Panc1 (cell line): ENCODE results near the gene STAU1.

Experiments
- POLR2AphosphoS5 ChIP-seq: IDR thresholded peaks from 2 replicates; pipeline ENCODE4 v1.6.1; 2012; ENCODE audit warnings: mild to moderate bottlenecking, low read depth, low read length, moderate library complexity
- SIN3A ChIP-seq: IDR thresholded peaks from 2 replicates; pipeline ENCODE4 v1.6.1; 2012; ENCODE audit warnings: low read depth, mild to moderate bottlenecking, low read length, moderate library complexity, borderline replicate concordance; ENCODE audit not compliant: insufficient read depth
- TCF7L2 ChIP-seq: IDR thresholded peaks from 2 replicates; pipeline ENCODE4 v1.6.1; 2011; ENCODE audit warnings: mild to moderate bottlenecking, low read depth, low read length, inconsistent platforms
- TF ChIP-seq, protein P1 (sequence below): fragments of 450-650 bp; IDR thresholded peaks from 2 replicates; pipeline ENCODE4 v1.5.1; 2017; ENCODE audit warnings: mild to moderate bottlenecking
- TF ChIP-seq, protein P2 (sequence below), 2 experiments: IDR thresholded peaks; 2 replicates each; pipeline ENCODE4 v1.6.1; 2011 to 2012; ENCODE audit warnings: low read depth in 2 of 2, control low read depth in 1 of 2, low read length in 1 of 2, mild to moderate bottlenecking in 1 of 2, moderate library complexity in 1 of 2; ENCODE audit not compliant: insufficient read depth in 1 of 2

DNA sequence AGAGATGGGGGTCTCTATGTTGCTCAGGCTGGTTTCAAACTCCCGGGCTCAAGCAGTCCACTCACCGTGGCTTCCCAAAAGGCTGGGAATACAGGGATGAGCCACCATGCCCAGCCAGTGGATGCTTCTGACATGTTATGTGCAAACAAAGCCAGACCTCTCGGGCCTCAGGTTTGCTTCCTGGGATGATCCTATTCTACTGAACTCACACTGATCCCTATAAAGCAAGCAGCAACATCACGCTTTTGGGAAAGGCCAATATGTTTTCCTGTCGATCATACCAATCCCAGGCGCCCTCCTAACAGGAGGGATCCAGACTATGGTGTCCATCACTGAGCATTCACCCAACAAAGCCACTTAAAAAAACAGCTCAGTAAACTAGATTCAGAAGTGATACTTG, 81.8 kb downstream of the STAU1 start:
- TF ChIP-seq, protein P1, sequence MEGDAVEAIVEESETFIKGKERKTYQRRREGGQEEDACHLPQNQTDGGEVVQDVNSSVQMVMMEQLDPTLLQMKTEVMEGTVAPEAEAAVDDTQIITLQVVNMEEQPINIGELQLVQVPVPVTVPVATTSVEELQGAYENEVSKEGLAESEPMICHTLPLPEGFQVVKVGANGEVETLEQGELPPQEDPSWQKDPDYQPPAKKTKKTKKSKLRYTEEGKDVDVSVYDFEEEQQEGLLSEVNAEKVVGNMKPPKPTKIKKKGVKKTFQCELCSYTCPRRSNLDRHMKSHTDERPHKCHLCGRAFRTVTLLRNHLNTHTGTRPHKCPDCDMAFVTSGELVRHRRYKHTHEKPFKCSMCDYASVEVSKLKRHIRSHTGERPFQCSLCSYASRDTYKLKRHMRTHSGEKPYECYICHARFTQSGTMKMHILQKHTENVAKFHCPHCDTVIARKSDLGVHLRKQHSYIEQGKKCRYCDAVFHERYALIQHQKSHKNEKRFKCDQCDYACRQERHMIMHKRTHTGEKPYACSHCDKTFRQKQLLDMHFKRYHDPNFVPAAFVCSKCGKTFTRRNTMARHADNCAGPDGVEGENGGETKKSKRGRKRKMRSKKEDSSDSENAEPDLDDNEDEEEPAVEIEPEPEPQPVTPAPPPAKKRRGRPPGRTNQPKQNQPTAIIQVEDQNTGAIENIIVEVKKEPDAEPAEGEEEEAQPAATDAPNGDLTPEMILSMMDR: no peak
- TF ChIP-seq POLR2AphosphoS5 (no peak), TCF7L2 (no peak), SIN3A (no peak)
- TF ChIP-seq, protein P2, sequence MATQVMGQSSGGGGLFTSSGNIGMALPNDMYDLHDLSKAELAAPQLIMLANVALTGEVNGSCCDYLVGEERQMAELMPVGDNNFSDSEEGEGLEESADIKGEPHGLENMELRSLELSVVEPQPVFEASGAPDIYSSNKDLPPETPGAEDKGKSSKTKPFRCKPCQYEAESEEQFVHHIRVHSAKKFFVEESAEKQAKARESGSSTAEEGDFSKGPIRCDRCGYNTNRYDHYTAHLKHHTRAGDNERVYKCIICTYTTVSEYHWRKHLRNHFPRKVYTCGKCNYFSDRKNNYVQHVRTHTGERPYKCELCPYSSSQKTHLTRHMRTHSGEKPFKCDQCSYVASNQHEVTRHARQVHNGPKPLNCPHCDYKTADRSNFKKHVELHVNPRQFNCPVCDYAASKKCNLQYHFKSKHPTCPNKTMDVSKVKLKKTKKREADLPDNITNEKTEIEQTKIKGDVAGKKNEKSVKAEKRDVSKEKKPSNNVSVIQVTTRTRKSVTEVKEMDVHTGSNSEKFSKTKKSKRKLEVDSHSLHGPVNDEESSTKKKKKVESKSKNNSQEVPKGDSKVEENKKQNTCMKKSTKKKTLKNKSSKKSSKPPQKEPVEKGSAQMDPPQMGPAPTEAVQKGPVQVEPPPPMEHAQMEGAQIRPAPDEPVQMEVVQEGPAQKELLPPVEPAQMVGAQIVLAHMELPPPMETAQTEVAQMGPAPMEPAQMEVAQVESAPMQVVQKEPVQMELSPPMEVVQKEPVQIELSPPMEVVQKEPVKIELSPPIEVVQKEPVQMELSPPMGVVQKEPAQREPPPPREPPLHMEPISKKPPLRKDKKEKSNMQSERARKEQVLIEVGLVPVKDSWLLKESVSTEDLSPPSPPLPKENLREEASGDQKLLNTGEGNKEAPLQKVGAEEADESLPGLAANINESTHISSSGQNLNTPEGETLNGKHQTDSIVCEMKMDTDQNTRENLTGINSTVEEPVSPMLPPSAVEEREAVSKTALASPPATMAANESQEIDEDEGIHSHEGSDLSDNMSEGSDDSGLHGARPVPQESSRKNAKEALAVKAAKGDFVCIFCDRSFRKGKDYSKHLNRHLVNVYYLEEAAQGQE (IDR thresholded peaks at IDR 0.05; ENCODE audit: insufficient read depth in 1 of 2, low read depth in 2 of 2, low read length in 1 of 2): no peak
